Uterus (tissue), 4 donors: ENCODE data around the gene SDK2. TPM values are rescaled to one million over a fixed set of nuclear protein-coding genes. Genes with fewer than 3 reads are reported as not detected.

ENCODE experiments used
- DNase-seq, 2 donors: peaks; one replicate each; pipeline ENCODE4 v3.0.0-alpha.2; 2019 to 2020
- H3K27ac ChIP-seq, 2 donors: fragments of 200-600 bp; sonication (generic); 1 replicate in 1 of 2; 2 replicates in 1 of 2; pipeline ENCODE4 v1.5.1; 2016 to 2018
- H3K27me3 ChIP-seq, 2 donors: fragments of 200-600 bp; sonication (generic); one replicate each; pipeline ENCODE4 v1.5.1; 2018 to 2019; ENCODE audit warnings: control low read depth in 1 of 2
- H3K36me3 ChIP-seq, 2 donors: fragments of 200-600 bp; sonication (generic); one replicate each; pipeline ENCODE4 v1.5.1; 2019; ENCODE audit warnings: control low read depth in 1 of 2
- H3K4me1 ChIP-seq, 2 donors: fragments of 200-600 bp; sonication (generic); one replicate each; pipeline ENCODE4 v1.5.1; 2018 to 2019; ENCODE audit warnings: control low read depth in 1 of 2
- H3K4me3 ChIP-seq, 2 donors: fragments of 200-600 bp; sonication (generic); 1 replicate in 1 of 2; 2 replicates in 1 of 2; pipeline ENCODE4 v1.5.1; 2018 to 2019; ENCODE audit warnings: mild to moderate bottlenecking in 1 of 2
- H3K9me3 ChIP-seq, 2 donors: fragments of 200-600 bp; sonication (generic); one replicate each; pipeline ENCODE4 v1.5.1; 2019; ENCODE audit warnings: control low read depth in 1 of 2
- POLR2A ChIP-seq, 2 donors: fragments of 450-650 bp; IDR thresholded peaks; one replicate each; pipeline ENCODE4 v1.6.1; 2016; ENCODE audit warnings: antibody characterized with exemption in 2 of 2, mild to moderate bottlenecking in 1 of 2, moderate library complexity in 1 of 2
- intact Hi-C: fragments of 100-400 bp; cut with DNase I; formaldehyde crosslinking; loops from one replicate; pipeline ENCODE4 v1.15.1; 2023; ENCODE audit warnings: low total_unique reads
- total RNA-seq, 4 donors: library from RNA; depleted of rRNA in 3 of 4; stranded (reverse); fragments of >200 nt in 3 of 4; gene quantifications; one replicate each; pipeline versions ENCODE4 v1.1.0 to v1.2.4, GENCODE V29; 2014 to 2023
- TF ChIP-seq, protein P1 (sequence below), 4 experiments: fragments of 200-600 bp in 2 of 4; fragments of 450-650 bp in 2 of 4; sonication (generic) in 2 of 4; IDR thresholded peaks; one replicate each; pipeline ENCODE4 v1.5.1; 2016 to 2019; ENCODE audit warnings: antibody characterized with exemption in 4 of 4, mild to moderate bottlenecking in 2 of 4, moderate library complexity in 1 of 4
- donor health status: DM: yes; HTN: yes; CAD: no.

SDK2 gene
- total RNA-seq, 4 donors from 2014 or later, result 1.1 to 5.0 TPM; not detected in 2

DNA sequence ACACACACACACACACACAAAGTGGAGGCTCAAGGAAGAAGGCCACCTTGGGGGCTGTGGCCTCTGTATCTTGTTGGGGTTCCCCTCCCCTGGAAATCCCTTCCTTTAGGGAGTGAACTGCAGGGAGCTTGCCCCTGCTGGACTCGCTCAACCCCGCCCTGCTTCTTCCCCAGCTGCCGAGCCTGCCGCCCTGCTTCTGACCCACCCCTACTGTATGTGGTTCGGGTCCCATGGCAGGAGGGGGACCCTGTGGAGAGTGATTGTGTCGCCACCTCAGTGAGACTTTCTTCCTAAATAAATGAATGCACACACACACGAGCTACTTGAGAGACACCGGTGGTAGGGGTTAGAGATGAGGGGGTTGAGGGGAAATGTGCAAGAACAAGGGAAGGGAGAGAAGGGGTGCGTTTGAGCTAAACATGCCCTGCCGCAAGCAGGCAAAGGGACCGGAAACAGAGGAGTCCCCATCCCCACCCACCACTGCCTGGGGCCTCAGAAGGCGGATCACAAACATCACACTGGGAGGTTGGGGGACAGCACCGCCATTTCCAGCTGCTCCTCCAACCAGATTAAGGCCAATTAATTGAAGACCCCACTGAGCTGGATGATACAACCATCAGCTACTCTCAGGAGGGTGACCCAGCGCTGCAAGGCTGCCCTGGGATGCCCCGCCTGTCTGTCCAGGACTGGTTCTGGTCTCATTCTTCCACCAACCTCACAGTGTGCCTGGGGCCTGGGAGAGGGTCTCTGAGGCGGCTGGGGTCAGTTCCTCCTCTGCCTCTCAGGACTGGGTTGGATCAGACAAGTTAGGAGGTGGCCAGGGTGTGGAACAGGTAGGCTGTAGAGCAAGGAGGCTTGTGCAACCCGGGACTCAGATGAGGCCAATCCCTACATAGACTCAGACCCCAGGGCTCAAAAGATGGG lies 98.9 kb downstream of the SDK2 start:
- DNase-seq, result no peak
- Histone ChIP-seq H3K36me3 (no peaks in the 10 kb centered on the region), H3K4me1 (no peaks in the 10 kb centered on the region), H3K9me3 (no peaks in the 10 kb centered on the region), H3K27ac (no peak overlapping the region), H3K27me3 (no peaks in the 10 kb centered on the region), H3K4me3 (no peak overlapping the region)
- no peak for TF ChIP-seq POLR2A (IDR thresholded peaks at IDR 0.05)
- TF ChIP-seq, protein P1, sequence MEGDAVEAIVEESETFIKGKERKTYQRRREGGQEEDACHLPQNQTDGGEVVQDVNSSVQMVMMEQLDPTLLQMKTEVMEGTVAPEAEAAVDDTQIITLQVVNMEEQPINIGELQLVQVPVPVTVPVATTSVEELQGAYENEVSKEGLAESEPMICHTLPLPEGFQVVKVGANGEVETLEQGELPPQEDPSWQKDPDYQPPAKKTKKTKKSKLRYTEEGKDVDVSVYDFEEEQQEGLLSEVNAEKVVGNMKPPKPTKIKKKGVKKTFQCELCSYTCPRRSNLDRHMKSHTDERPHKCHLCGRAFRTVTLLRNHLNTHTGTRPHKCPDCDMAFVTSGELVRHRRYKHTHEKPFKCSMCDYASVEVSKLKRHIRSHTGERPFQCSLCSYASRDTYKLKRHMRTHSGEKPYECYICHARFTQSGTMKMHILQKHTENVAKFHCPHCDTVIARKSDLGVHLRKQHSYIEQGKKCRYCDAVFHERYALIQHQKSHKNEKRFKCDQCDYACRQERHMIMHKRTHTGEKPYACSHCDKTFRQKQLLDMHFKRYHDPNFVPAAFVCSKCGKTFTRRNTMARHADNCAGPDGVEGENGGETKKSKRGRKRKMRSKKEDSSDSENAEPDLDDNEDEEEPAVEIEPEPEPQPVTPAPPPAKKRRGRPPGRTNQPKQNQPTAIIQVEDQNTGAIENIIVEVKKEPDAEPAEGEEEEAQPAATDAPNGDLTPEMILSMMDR (IDR thresholded peaks at IDR 0.05), result no peak
- intact Hi-C loops, result no loop called here

DNA sequence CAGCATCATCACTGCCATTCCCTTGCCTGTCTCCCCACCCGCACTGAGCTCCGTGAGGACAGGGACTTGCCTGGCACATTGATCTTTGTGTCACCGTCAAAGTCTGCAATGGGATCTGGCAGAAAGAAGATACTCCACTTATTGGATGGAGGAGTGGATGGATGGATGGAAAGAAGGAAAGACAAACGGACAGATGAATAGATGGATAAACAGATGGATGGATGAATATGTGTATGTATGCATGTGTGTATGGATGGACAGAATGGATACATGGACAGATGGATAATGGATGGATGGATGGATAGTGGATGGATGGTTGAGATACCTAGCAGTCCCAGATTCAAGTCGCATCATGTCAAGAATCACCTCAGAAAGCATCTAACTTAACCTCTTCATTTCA lies 99.9 kb downstream of the SDK2 start:
- H3K4me3 ChIP-seq, result no peak overlapping the region
- no peaks in the 10 kb centered on the region for H3K27me3 ChIP-seq
- no peak overlapping the region for H3K27ac ChIP-seq
- no peak for DNase-seq
- no peaks in the 10 kb centered on the region for H3K4me1 ChIP-seq
- TF ChIP-seq POLR2A (IDR thresholded peaks at IDR 0.05), result no peak
- TF ChIP-seq, protein P1 (IDR thresholded peaks at IDR 0.05), result no peak
- intact Hi-C loops, result no loop called here
- no peaks in the 10 kb centered on the region for H3K36me3 ChIP-seq
- H3K9me3 ChIP-seq, result no peaks in the 10 kb centered on the region

DNA sequence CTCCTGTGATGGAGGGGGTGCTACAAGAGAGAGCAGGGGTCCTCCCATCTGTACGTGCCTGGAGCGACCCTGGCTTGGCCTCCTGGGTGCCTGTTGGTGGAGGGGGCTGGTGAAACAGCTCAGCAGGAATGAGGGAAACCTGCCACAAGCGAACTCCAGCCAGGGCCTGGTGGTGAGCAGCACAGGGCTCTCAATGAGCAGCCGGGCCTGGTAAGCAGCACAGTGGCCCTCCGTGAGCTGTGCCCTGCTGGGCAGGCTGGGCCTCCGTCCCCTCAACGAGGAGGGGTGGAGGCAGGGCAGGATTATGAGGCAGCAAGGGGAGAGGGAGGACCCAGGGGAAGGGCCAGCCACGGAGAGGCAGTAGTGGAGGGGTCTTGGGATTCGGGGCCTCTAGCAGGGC lies 101.9 kb downstream of the SDK2 start:
- Histone ChIP-seq H3K9me3 (no peaks in the 10 kb centered on the region), H3K27me3 (no peaks in the 10 kb centered on the region), H3K27ac (no peak overlapping the region), H3K4me1 (no peaks in the 10 kb centered on the region), H3K36me3 (no peaks in the 10 kb centered on the region), H3K4me3 (no peak overlapping the region)
- intact Hi-C loops, result no loop called here
- TF ChIP-seq, protein P1 (IDR thresholded peaks at IDR 0.05), result no peak
- no peak for TF ChIP-seq POLR2A (IDR thresholded peaks at IDR 0.05)
- no peak for DNase-seq

DNA sequence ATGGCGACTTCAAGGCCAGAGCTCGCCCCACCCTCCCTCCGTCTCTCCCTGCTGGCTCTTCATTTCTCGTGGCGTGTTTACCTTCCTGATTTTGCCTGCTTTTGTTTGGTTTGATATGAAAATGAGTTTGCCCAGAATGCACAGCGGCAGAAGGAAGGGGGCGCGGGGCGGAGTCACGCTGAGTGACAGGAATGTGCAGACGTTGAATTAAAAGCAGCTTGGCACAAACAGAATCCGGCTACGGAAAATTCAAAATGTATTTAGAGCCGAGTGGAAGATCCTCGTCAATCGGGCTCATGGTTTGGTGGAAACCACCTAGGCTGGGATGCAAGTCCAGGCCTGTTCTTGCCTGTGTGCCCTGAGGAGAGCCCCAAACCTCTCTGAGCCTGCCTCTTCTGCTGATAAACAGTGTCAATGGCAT lies 102.7 kb downstream of the SDK2 start:
- no peaks in the 10 kb centered on the region for H3K9me3 ChIP-seq
- H3K36me3 ChIP-seq, result no peaks in the 10 kb centered on the region
- DNase-seq, result no peak
- H3K4me3 ChIP-seq, result no peak overlapping the region
- intact Hi-C loops, result no loop called here
- no peaks in the 10 kb centered on the region for H3K4me1 ChIP-seq
- H3K27me3 ChIP-seq, result no peaks in the 10 kb centered on the region
- TF ChIP-seq, protein P1 (IDR thresholded peaks at IDR 0.05), result no peak
- TF ChIP-seq POLR2A (IDR thresholded peaks at IDR 0.05), result no peak
- no peak overlapping the region for H3K27ac ChIP-seq

DNA sequence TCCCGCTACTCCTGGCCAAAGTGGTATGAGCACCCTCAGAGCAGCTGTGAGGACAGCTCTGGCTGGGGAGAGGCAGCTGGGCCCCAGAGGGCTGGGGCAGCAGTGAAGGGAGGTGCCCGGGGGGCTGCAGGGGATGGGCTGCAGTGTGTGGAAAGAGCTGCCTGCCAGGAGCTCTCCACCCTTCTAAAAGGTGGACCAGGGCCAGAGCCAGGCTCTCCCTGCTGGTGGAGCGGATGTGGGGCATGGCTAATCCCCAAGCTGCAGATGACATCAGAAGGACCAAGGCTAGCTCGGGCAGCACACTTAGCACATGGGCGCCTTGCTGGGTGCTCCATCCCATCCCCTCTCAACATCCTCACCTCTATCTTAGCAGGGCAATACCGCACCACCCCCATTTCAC lies 103.1 kb downstream of the SDK2 start:
- no peak for TF ChIP-seq POLR2A (IDR thresholded peaks at IDR 0.05)
- TF ChIP-seq, protein P1 (IDR thresholded peaks at IDR 0.05), result no peak
- Histone ChIP-seq H3K27me3 (no peaks in the 10 kb centered on the region), H3K9me3 (no peaks in the 10 kb centered on the region), H3K4me1 (no peaks in the 10 kb centered on the region), H3K36me3 (no peaks in the 10 kb centered on the region), H3K27ac (no peak overlapping the region), H3K4me3 (no peak overlapping the region)
- intact Hi-C loops, result no loop called here
- DNase-seq, result no peak
